Measurements from ENCODE around the gene TCEAL3. TPM values are rescaled to one million over a fixed set of nuclear protein-coding genes. Genes with fewer than 3 reads are reported as not detected.

The TCEAL3 gene
- total RNA-seq, result 3.7 and 8.4 TPM in 2 replicates

- no peak for TF ChIP-seq CTCF (IDR thresholded peaks at IDR 0.05; ENCODE audit: insufficient read depth, low read length, severe bottlenecking)
- FAIRE-seq, result no peak
- no peaks in the 10 kb centered on the region for H3K36me3 ChIP-seq (ENCODE audit: control insufficient read depth, insufficient read depth, low read length)
- H3K4me3 ChIP-seq (ENCODE audit: low read depth, low read length), result peak within 1 kb of the TSS; percentile 60
- H3K27me3 ChIP-seq (ENCODE audit: control insufficient read depth, insufficient read depth, low read length), result no peaks in the 10 kb centered on the region
- no peak for DNase-seq (ENCODE audit: low read depth)
Observed at GRCh38 chrX:103607364-103608305, at the start of gene TCEAL3. Gene TCEAL3, plus strand, starts transcription at chrX:103607963. Its CDS starts 1,102 bp downstream, at chrX:103609065.

GRCh38 chrX:103560256-103560655, 47.5 kb upstream of the TCEAL3 start:
- no peak for FAIRE-seq

GRCh38 chrX:103562801-103563200, 45.0 kb upstream of the TCEAL3 start:
- no peak for TF ChIP-seq CTCF (IDR thresholded peaks at IDR 0.05; ENCODE audit: insufficient read depth, low read length, severe bottlenecking)
- DNase-seq (ENCODE audit: low read depth) (peak; percentile 23), FAIRE-seq (no peak)
- no peaks in the 10 kb centered on the region for H3K36me3 ChIP-seq (ENCODE audit: control insufficient read depth, insufficient read depth, low read length)
- H3K4me3 ChIP-seq (ENCODE audit: low read depth, low read length), result no peak overlapping the region
- H3K27me3 ChIP-seq (ENCODE audit: control insufficient read depth, insufficient read depth, low read length), result no peaks in the 10 kb centered on the region

More at GRCh38 chrX:103560256-103560655, 47.5 kb upstream of the TCEAL3 start:
- TF ChIP-seq CTCF (IDR thresholded peaks at IDR 0.05; ENCODE audit: insufficient read depth, low read length, severe bottlenecking), result no peak
- Histone ChIP-seq H3K4me3 (ENCODE audit: low read depth, low read length) (no peak overlapping the region), H3K27me3 (ENCODE audit: control insufficient read depth, insufficient read depth, low read length) (no peaks in the 10 kb centered on the region), H3K36me3 (ENCODE audit: control insufficient read depth, insufficient read depth, low read length) (no peaks in the 10 kb centered on the region)
- DNase-seq (ENCODE audit: low read depth), result no peak

- H3K27me3 ChIP-seq (ENCODE audit: control insufficient read depth, insufficient read depth, low read length), result no peaks in the 10 kb centered on the region
- DNase-seq (ENCODE audit: low read depth) (no peak), FAIRE-seq (no peak)
- no peak overlapping the region for H3K4me3 ChIP-seq (ENCODE audit: low read depth, low read length)
- no peaks in the 10 kb centered on the region for H3K36me3 ChIP-seq (ENCODE audit: control insufficient read depth, insufficient read depth, low read length)
- no peak for TF ChIP-seq CTCF (IDR thresholded peaks at IDR 0.05; ENCODE audit: insufficient read depth, low read length, severe bottlenecking)
Observed at GRCh38 chrX:103565197-103565596, 42.6 kb upstream of the TCEAL3 start.

- peak; percentile 49 for DNase-seq (ENCODE audit: low read depth)
- no peaks in the 10 kb centered on the region for H3K27me3 ChIP-seq (ENCODE audit: control insufficient read depth, insufficient read depth, low read length)
- FAIRE-seq, result no peak
- no peak for TF ChIP-seq CTCF (IDR thresholded peaks at IDR 0.05; ENCODE audit: insufficient read depth, low read length, severe bottlenecking)
- H3K4me3 ChIP-seq (ENCODE audit: low read depth, low read length), result no peak overlapping the region
- H3K36me3 ChIP-seq (ENCODE audit: control insufficient read depth, insufficient read depth, low read length), result no peaks in the 10 kb centered on the region
Observed at GRCh38 chrX:103565752-103566151, 42.0 kb upstream of the TCEAL3 start.
